Activated naive CD4-positive, alpha-beta T cell treated with anti-CD3 and anti-CD28 coated beads, Interleukin-2, amount 50 U/mL, for 24 hours (primary cell): Measurements from ENCODE around the gene IRF2.

Source experiments
- H3K27ac Mint-ChIP-seq: one replicate; pipeline ENCODE4 v1.8.0; 2021; ENCODE audit warnings: mild to moderate bottlenecking, mixed read lengths
- H3K27me3 Mint-ChIP-seq: one replicate; pipeline ENCODE4 v1.8.0; 2021; ENCODE audit warnings: mixed read lengths
- H3K36me3 Mint-ChIP-seq: one replicate; pipeline ENCODE4 v1.8.0; 2021; ENCODE audit warnings: mixed read lengths
- H3K4me1 Mint-ChIP-seq: one replicate; pipeline ENCODE4 v1.8.0; 2021; ENCODE audit warnings: mixed read lengths
- H3K4me3 Mint-ChIP-seq: one replicate; pipeline ENCODE4 v1.8.0; 2021; ENCODE audit warnings: mild to moderate bottlenecking, mixed read lengths
- H3K9me3 Mint-ChIP-seq: one replicate; pipeline ENCODE4 v1.8.0; 2021; ENCODE audit warnings: mixed read lengths

Gene IRF2

DNA sequence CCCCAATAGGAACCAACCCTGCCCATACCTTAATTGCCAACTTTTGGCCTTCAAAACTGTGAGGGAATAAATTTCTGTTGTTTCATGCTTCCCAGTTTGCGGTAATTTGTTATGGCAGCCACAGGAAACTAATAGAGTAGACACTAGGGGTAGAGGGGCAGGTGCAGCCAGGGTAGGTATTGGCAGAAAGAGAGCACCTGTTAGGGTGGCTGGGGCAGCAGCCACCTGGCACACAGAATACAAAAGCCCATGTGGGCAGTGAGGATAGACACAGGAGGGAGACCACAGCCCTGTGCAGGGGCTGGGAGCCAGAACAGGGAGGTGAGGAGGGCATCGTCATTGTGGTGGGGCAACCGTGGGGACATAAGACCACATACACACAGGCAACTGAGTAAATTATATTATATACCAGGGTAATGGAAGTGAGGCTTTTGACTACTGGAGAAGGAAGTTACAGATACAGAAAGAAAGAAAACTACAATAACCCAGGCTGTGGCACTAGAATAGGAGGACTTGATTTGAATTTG is 28.2 kb downstream of the IRF2 start:
- H3K9me3 Mint-ChIP-seq: no peaks in the 10 kb centered on the region
- no peak overlapping the region for H3K4me3 Mint-ChIP-seq
- H3K27ac Mint-ChIP-seq: no peak overlapping the region
- peaks cover 93% of the 10 kb centered on the region for H3K4me1 Mint-ChIP-seq
- no peaks in the 10 kb centered on the region for H3K27me3 Mint-ChIP-seq
- peaks cover 12% of the 10 kb centered on the region for H3K36me3 Mint-ChIP-seq

DNA sequence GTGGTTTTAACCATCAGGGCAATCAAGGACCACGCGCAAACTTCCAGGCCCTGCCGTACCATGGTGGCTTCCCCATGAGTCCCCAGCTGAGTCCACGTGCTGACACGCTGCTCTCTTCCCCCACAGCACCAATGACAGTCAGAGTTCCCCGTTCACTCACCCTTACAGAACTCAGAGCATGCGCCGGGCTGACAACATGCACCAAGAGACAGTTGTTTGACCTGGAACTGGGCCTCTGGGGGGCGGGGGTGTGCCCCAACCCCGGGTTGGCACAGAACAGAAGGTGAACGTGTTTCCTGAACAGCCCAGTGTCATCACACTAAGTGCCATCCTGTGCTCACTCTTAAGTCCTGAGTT is 29.4 kb downstream of the IRF2 start:
- Mint-ChIP-seq H3K27me3 (no peaks in the 10 kb centered on the region), H3K36me3 (peaks cover 12% of the 10 kb centered on the region), H3K27ac (peak overlapping the region; percentile 13), H3K4me1 (peaks cover 97% of the 10 kb centered on the region), H3K9me3 (no peaks in the 10 kb centered on the region), H3K4me3 (peak overlapping the region; percentile 54)

DNA sequence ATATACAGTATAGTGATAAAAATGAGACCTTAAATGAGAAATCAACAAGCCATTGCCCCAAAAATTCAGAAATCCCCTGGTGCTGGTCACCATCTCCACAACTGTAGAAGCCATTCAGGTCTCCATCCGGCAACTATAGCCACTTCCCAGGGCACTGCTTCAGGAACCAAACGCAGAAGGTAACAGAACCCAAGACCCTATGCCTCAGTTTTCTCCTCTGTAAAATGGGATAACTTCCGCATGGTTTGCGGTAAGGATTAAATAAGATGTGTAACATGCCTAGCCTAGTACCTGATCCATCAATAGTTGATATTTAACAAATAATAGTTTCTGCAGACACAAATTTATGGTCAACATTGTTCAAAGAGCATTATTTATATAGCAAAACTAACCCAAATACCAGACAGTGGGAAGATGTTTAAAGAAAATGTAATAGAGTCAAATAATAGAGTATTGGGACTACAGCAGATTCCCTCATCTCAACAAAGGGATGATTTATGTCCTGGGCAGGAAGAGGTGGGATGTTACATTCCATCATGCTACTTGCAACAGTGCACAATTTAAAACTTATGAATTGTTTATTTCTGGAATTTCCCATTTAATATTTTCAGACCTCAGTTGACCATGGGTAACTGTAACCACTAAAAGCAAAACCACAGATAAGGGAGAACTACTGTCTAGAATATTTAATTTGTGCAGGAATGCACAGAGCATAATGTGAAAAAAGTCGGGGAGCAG is 30.0 kb downstream of the IRF2 start:
- Mint-ChIP-seq H3K27ac (no peak overlapping the region), H3K4me1 (peaks cover 96% of the 10 kb centered on the region), H3K9me3 (no peaks in the 10 kb centered on the region), H3K27me3 (no peaks in the 10 kb centered on the region), H3K36me3 (peaks cover 12% of the 10 kb centered on the region), H3K4me3 (no peak overlapping the region)

DNA sequence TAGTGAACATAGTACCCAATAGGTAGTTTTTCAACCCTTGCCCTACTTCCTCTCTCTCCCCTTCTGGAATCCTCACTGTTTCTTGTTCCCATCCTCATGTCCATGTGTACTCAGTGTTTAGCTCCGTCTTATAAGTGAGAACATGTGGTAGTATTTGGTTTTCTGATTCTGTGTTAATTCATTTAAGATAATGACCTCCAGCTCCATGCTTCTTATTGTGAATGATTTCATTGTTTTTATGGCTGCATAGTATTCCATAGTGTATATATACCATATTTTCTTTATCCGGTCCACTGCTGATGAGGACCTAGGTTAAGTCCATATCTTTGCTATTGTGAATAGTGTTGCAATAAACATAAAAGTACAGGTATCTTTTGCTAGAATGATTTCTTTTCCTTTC is 31.0 kb downstream of the IRF2 start:
- H3K36me3 Mint-ChIP-seq: peaks cover 12% of the 10 kb centered on the region
- no peak overlapping the region for H3K4me3 Mint-ChIP-seq
- H3K27me3 Mint-ChIP-seq: no peaks in the 10 kb centered on the region
- peak overlapping the region; percentile 42 for H3K27ac Mint-ChIP-seq
- peaks cover 94% of the 10 kb centered on the region for H3K4me1 Mint-ChIP-seq
- no peaks in the 10 kb centered on the region for H3K9me3 Mint-ChIP-seq

DNA sequence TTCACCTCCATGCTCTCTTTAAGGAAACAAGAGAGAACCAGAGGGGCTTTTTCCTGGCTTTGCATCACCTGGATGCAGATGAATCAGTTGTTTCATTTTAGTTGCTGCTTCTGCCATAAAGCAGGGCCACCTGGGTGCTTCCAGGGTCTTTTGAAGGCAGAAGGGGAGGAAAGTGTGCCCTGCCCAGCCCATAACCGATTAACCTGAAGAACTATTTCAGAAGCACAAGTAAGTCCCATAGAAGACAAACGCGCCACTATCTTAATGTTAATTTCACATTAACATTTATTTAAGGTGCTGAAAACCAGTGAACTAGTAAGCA is 32.1 kb downstream of the IRF2 start:
- H3K36me3 Mint-ChIP-seq: peaks cover 12% of the 10 kb centered on the region
- no peak overlapping the region for H3K4me3 Mint-ChIP-seq
- peak overlapping the region; percentile 73 for H3K27ac Mint-ChIP-seq
- no peaks in the 10 kb centered on the region for H3K9me3 Mint-ChIP-seq
- H3K4me1 Mint-ChIP-seq: peaks cover 94% of the 10 kb centered on the region
- no peaks in the 10 kb centered on the region for H3K27me3 Mint-ChIP-seq

DNA sequence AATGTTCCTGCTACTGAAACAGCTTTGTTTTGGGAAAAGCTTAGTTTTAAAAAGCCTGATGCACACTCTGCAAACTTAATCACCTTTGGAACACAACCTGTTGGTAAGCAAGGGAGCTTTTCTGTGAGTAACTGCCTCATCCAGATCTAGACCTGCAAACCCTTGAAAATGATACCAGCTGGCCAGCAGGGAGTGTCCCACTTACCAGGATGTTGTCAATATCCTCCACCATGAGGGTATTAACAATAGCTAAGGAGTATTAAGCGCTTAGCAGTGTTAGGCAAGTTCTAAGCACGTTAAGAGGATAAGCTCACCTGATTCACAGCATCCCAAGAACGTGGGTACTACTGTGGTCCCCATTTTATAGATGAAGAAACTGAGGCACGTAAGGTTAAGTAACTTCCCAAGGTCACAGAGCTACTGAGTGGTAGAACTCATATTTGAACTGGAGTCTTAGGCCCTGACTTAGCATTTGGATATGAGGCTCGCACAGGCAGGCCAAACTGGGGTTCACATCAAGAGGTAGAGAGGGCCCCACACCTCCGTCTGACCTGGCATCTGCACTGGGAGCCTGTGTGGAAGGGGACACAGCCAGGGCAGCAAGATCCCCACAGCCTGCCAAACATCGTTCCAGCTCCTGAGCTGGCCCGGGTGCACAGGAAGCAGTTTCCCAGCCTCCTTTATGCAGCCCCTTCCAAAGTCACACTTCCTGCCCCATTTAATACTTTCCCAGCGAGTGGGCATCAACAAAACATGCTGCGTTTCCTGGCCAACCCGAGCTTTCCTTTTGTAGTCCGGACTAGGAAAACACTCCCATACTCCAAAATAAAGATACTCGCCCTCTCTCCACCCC is 32.7 kb downstream of the IRF2 start:
- no peak overlapping the region for H3K4me3 Mint-ChIP-seq
- no peaks in the 10 kb centered on the region for H3K27me3 Mint-ChIP-seq
- peaks cover 10% of the 10 kb centered on the region for H3K36me3 Mint-ChIP-seq
- H3K4me1 Mint-ChIP-seq: peaks cover 92% of the 10 kb centered on the region
- H3K9me3 Mint-ChIP-seq: no peaks in the 10 kb centered on the region
- peak overlapping the region; percentile 73 for H3K27ac Mint-ChIP-seq

DNA sequence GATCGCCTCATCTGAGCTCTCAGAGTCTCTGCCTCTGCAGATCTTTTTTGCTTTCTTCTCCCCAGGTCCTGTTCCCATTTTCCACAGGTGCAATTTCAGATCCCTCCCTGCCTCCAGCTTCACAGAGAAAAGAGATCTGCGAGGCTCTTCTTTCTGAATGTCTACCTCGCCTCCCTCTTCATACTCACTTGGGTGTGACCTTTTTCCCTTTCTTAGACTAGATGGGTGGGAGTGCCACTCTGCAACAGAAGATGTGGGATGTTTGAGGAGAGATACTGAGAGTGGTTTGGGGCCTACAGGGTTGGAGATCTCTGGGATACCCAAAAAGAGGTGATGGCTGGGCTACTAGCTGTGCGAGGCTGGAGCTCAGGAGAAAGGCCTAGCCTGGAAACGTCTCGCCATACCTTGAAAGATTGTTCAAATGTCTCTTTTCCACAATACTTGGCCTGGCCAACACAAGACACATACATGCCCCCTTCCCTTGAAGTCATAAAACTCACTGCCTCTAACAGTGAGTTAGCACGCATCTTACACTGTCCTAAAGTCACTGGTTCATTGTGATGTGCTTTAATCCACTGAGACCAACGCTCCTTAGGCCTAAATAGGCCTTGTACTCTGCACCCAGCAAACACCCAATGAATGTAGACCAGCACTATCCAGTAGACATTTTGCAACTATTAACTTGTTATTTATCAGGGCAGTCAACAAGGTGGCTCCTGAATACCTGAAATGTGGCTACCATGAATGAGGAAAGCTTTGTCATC is 33.6 kb downstream of the IRF2 start:
- no peaks in the 10 kb centered on the region for H3K9me3 Mint-ChIP-seq
- H3K27me3 Mint-ChIP-seq: no peaks in the 10 kb centered on the region
- H3K27ac Mint-ChIP-seq: no peak overlapping the region
- peaks cover 91% of the 10 kb centered on the region for H3K4me1 Mint-ChIP-seq
- H3K36me3 Mint-ChIP-seq: peaks cover 4% of the 10 kb centered on the region
- H3K4me3 Mint-ChIP-seq: no peak overlapping the region

DNA sequence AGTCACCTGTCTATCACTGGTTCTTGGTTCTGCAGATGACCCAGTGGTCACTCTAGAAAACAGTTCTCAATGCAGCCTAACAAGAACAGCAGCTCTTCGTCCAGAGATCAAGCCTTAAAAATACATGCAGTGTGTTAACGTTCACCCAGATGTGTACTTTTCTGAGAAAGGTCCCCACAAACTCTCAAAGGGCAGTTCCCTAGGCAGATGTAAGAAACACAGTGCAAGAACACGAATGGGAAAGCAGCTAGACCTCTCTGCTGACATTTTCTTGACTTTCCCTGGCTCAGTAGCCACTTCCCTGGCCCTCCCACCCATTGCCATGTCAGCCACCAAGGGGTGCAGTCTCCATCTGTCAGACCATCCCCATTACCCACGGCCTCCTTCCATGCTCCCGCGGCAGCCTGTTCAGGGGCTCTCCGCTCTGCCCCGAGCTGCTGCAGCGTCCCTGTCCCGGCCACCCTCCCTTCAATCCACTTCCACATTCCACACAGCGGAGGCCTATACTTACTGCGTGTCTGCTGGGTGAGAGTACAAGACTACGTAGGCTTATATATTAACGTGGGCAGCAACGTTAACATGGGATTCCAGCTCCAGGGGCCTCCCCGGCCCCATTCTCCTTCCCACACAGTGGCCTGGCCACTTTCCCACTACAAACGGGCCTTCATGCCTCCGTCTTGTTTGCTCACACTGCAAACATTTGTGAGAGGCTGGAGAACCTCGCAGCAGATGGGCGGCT is 34.3 kb downstream of the IRF2 start:
- Mint-ChIP-seq H3K9me3 (no peaks in the 10 kb centered on the region), H3K4me1 (peaks cover 91% of the 10 kb centered on the region), H3K36me3 (peaks cover 4% of the 10 kb centered on the region), H3K4me3 (no peak overlapping the region), H3K27ac (no peak overlapping the region), H3K27me3 (no peaks in the 10 kb centered on the region)

DNA sequence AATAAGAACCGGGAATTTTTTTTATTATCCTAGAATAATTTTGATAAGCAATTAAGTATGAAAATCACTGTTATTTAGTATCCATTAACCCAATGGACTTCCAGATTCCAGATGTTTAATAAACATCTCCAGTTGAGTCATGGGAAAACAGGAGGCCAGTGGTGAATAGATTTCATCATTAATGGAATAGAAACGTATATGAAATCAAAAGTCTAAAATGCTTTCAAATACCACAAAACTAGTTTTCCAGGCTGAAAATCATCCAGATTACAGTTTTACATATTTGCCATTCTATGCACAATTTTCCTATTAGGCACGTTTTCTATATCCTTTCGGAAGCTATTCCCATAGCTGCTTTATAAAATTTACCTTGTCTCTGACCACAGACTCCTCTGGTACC is 35.0 kb downstream of the IRF2 start:
- no peak overlapping the region for H3K27ac Mint-ChIP-seq
- peaks cover 4% of the 10 kb centered on the region for H3K36me3 Mint-ChIP-seq
- H3K4me3 Mint-ChIP-seq: no peak overlapping the region
- no peaks in the 10 kb centered on the region for H3K27me3 Mint-ChIP-seq
- H3K4me1 Mint-ChIP-seq: peaks cover 87% of the 10 kb centered on the region
- no peaks in the 10 kb centered on the region for H3K9me3 Mint-ChIP-seq

DNA sequence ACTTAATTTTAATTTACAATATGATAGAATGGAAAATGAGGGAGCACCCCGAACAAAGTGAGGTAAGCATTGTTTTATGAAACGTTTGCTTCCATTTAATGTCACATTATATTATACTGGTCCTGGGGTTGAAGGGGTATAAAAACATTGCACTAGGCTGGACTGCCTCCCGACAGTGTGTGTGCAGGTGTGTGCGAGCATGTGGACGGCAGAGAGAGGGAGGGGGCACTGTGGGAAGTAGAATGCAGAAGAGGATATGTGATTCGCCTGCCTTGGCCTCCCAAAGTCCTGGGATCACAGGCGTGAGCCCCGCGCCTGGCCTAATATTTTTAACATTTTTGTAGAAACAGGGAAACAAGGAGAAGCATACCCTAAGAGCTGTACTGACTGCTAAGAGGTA is 36.0 kb downstream of the IRF2 start:
- H3K27ac Mint-ChIP-seq: peak overlapping the region; percentile 84
- no peaks in the 10 kb centered on the region for H3K27me3 Mint-ChIP-seq
- H3K9me3 Mint-ChIP-seq: no peaks in the 10 kb centered on the region
- H3K4me1 Mint-ChIP-seq: peaks cover 87% of the 10 kb centered on the region
- H3K36me3 Mint-ChIP-seq: peaks cover 3% of the 10 kb centered on the region
- peak overlapping the region; percentile 59 for H3K4me3 Mint-ChIP-seq

DNA sequence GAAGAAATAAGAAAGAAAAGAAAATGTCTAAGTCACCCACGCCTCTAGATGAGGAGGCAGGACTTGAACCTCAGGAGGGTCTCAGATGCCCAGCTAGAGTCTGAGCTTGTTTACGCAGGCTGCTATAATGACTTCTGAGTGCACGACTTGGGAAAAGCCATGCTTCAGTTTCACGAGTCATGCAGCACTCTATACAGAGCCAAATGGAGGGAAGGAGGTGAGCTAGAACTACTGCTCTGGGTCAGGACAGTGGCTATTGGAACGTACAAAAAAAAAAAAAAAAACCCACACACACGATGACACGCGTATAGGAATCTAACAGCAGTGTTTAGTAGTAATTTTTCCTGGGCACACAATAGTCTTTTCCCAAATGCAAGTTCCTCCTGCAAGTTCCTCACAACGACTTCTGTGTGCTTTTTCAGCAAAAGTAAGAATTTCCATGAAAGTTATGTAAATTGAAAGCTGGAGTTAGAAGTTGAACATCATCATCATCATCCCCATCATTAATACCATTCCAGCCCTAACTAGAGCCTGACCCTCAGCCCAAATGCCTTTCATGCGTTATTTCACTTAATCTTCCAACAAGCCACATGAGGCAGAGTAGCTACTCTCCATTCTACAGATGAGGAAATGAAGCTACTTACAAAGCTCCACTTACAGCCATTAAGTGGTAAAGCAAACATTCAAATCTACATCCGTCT is 36.6 kb downstream of the IRF2 start:
- H3K27ac Mint-ChIP-seq: peak overlapping the region; percentile 84

DNA sequence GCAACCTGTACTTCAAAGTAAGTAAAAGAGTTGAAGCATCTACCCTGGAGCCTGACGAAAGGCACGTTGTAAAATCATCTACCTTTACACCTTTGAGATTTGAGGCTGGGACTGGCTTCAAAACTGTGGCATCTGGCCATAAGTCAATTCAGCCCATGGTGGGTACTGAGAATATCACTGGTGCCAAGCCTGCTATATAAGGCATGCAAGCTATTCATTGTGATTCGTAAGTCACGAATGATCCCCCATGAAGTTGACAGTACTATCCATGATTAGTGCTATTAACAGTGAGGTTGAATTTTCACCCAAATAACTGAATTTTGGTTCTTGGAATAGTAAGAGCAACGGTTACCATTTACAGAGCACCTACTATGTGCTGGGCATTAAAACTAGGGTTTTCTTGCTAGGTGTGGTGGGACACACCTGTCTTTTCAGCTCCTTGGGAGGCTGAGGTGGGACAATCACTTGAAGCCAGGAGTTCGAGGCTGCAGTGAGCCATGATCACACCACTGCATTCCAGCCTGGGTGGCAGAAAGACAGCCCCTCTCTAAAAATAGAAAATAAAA is 39.8 kb downstream of the IRF2 start:
- Mint-ChIP-seq H3K27me3 (no peaks in the 10 kb centered on the region), H3K36me3 (peaks cover 7% of the 10 kb centered on the region), H3K4me1 (peaks cover 86% of the 10 kb centered on the region), H3K9me3 (no peaks in the 10 kb centered on the region), H3K27ac (no peak overlapping the region), H3K4me3 (no peak overlapping the region)

More for the DNA sequence above, 36.6 kb downstream of the IRF2 start:
- H3K27me3 Mint-ChIP-seq: no peaks in the 10 kb centered on the region
- peak overlapping the region; percentile 59 for H3K4me3 Mint-ChIP-seq
- peaks cover 86% of the 10 kb centered on the region for H3K4me1 Mint-ChIP-seq
- H3K36me3 Mint-ChIP-seq: peaks cover 3% of the 10 kb centered on the region
- H3K9me3 Mint-ChIP-seq: no peaks in the 10 kb centered on the region

DNA sequence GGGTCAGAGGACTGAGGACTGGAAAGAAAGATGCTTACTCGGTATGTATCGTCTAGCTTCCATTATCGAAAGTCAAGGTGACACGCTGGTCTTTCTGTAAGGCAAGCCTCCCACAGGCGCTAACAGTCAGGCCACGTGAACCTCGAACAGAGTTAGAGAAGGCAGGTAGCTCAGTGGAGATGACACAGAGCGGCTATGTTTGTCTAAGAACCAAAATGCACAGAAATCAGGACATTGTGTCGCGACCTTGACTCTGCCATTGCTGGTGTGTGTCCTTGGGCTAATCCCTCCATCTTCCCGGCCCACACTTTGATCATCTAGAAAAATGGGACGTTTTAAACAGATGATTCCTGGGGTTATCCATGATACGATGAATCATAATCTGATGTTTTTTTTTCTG is 40.3 kb downstream of the IRF2 start:
- H3K4me1 Mint-ChIP-seq: peaks cover 87% of the 10 kb centered on the region
- H3K9me3 Mint-ChIP-seq: no peaks in the 10 kb centered on the region
- H3K27me3 Mint-ChIP-seq: no peaks in the 10 kb centered on the region
- no peak overlapping the region for H3K27ac Mint-ChIP-seq
- H3K36me3 Mint-ChIP-seq: peaks cover 8% of the 10 kb centered on the region
- no peak overlapping the region for H3K4me3 Mint-ChIP-seq

DNA sequence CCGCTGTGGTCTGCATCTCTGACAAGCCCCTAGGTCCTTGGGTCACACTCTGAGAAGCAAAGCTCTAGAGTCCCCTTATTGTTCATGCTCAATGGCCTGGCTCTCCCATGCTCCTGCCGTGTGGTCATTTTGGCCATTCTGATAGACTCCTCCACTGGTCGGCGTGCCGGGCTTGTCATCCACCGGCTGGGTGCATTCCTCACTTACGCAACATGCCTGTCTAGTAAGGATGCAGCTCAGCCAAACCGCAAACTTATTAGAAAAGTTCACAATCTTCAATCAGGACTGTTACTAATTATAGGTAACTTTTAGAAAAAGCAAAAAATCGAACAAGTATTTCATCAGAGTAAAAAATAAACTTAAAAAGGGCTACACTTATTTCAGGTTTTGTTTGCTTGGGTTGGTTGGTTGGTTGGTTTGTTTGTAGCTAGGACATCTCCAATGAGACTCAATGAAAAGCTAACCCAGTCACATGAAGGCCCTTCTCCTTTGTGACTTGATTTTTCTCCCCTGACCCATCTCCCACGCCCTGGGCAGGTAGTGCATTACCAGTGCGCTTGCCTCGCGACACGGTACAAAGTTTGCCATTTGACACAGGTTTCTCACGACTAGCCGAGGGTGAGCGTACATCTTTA is 41.0 kb downstream of the IRF2 start:
- no peak overlapping the region for H3K4me3 Mint-ChIP-seq
- H3K27ac Mint-ChIP-seq: peak overlapping the region; percentile 30
- peaks cover 11% of the 10 kb centered on the region for H3K36me3 Mint-ChIP-seq
- peaks cover 81% of the 10 kb centered on the region for H3K4me1 Mint-ChIP-seq
- H3K27me3 Mint-ChIP-seq: no peaks in the 10 kb centered on the region
- H3K9me3 Mint-ChIP-seq: no peaks in the 10 kb centered on the region
